ENCODE results near the gene LIPT2. TPM values are rescaled to one million over a fixed set of nuclear protein-coding genes. Genes with fewer than 3 reads are reported as not detected.

LIPT2 gene
- total RNA-seq, 1 experiment from 2014 or later = 14.4 TPM

DNA sequence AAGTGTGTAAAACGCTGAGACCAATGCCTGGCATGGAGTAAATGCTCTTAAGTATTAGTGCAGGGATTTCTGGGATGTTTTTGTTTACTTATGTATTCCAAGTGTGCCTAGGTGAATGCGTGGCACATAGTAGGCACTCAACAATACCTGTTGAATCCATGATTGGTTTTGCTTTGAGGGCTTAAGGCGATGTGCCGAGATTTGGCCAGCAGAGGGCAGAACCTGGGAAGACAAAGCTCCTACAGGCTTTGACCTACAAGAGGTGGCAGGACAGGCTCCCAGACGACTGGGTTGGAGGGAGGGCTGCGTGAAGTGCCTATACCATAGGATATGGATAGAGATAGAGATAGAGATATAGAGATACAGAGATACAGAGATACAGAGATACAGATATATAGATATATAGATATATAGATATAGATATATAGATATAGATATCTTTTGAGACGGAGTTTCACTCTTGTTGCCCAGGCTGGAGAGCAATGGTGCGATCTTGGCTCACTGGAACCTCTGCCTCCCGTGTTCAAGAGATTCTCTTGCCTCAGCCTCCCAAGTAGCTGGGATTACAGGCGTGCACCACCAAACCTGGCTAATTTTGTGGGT lies 40.0 kb downstream of the LIPT2 start:
- intact Hi-C loops (cut with micrococcal nuclease; ENCODE audit: unreplicated experiment) = loop anchor here (1.0 kb wide), 4 partner anchors 12 to 117 kb away; partner anchors contain the start of gene LIPT2
- H3K4me1 Mint-ChIP-seq (ENCODE audit: low read depth, unreplicated experiment) = peaks cover 7% of the 10 kb centered on the region
- CTCF ChIA-PET = interaction anchor here (0.6 to 7.0 kb wide), 25 partner anchors 9 to 417 kb away, joined by 3 to 196 read pairs (median 4); partner anchors contain the start of genes C2CD3, KCNE3, LIPT2 and PGM2L1
- POLR2A ChIA-PET = interaction anchor here (0.6 to 1.9 kb wide), 2 partner anchors 40 to 139 kb away, joined by 3 to 10 read pairs; partner anchors contain the start of genes LIPT2 and POLD3
- no TSS peak for BruUV-seq (replicated peaks)
- H3K27me3 Mint-ChIP-seq (ENCODE audit: insufficient read depth, unreplicated experiment) = no peaks in the 10 kb centered on the region
- Histone ChIP-seq H3K4me3 (ENCODE audit: low read depth, low read length) (no peak overlapping the region), H3K9me3 (no peaks in the 10 kb centered on the region), H3K27me3 (replicated peaks; ENCODE audit: control insufficient read depth, insufficient read depth, low read length) (no peaks in the 10 kb centered on the region), H3K36me3 (ENCODE audit: control insufficient read depth, insufficient read depth, low read length) (no peaks in the 10 kb centered on the region), H3K4me1 (no peaks in the 10 kb centered on the region)
- H3K4me3 Mint-ChIP-seq (ENCODE audit: unreplicated experiment) = no peak overlapping the region
- no peaks in the 10 kb centered on the region for H3K9me3 Mint-ChIP-seq (ENCODE audit: unreplicated experiment)
- H3K27ac Mint-ChIP-seq (ENCODE audit: unreplicated experiment) = no peak overlapping the region
- peaks cover 14% of the 10 kb centered on the region for H3K36me3 Mint-ChIP-seq (ENCODE audit: insufficient read depth, unreplicated experiment)
- TF ChIP-seq, protein P1, sequence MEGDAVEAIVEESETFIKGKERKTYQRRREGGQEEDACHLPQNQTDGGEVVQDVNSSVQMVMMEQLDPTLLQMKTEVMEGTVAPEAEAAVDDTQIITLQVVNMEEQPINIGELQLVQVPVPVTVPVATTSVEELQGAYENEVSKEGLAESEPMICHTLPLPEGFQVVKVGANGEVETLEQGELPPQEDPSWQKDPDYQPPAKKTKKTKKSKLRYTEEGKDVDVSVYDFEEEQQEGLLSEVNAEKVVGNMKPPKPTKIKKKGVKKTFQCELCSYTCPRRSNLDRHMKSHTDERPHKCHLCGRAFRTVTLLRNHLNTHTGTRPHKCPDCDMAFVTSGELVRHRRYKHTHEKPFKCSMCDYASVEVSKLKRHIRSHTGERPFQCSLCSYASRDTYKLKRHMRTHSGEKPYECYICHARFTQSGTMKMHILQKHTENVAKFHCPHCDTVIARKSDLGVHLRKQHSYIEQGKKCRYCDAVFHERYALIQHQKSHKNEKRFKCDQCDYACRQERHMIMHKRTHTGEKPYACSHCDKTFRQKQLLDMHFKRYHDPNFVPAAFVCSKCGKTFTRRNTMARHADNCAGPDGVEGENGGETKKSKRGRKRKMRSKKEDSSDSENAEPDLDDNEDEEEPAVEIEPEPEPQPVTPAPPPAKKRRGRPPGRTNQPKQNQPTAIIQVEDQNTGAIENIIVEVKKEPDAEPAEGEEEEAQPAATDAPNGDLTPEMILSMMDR (IDR thresholded peaks at IDR 0.05; ENCODE audit: insufficient read depth in 1 of 2, low read depth in 1 of 2, low read length in 1 of 2, severe bottlenecking in 1 of 2, unreplicated experiment in 1 of 2) = peak; percentile 91 to 98
- peak; percentile 87 to 88 for DNase-seq

DNA sequence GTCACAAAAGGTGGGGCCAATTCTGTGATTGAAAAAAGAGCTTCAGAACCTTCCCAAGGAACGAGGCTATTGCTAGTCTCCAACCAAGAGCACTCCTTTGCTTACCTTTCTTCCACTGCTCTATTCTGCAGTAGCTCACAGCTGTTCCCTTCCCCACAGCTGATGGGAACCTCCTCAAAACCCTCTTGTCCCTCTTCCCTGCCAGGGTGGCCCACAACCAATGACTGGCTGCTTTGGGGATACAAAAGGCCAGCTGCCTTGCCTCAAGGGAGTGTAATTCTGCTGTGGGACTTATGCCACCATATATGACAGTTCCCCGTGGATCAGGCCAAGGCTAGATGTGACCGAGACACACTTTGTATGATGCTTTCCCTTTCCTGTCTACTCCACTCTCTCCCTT lies 41.2 kb downstream of the LIPT2 start:
- no peaks in the 10 kb centered on the region for H3K36me3 ChIP-seq (ENCODE audit: control insufficient read depth, insufficient read depth, low read length)
- TF ChIP-seq, protein P1 (IDR thresholded peaks at IDR 0.05; ENCODE audit: insufficient read depth in 1 of 2, low read depth in 1 of 2, low read length in 1 of 2, severe bottlenecking in 1 of 2, unreplicated experiment in 1 of 2) = no peak
- H3K4me1 Mint-ChIP-seq (ENCODE audit: low read depth, unreplicated experiment) = peaks cover 7% of the 10 kb centered on the region
- H3K36me3 Mint-ChIP-seq (ENCODE audit: insufficient read depth, unreplicated experiment) = peaks cover 11% of the 10 kb centered on the region
- intact Hi-C loops (cut with micrococcal nuclease; ENCODE audit: unreplicated experiment) = no loop called here
- no peak overlapping the region for H3K4me3 Mint-ChIP-seq (ENCODE audit: unreplicated experiment)
- CTCF ChIA-PET = interaction anchor here (0.6 to 7.0 kb wide), 14 partner anchors 10 to 197 kb away, joined by 3 to 196 read pairs (median 5); partner anchors contain the start of genes LIPT2 and POLD3
- H3K9me3 Mint-ChIP-seq (ENCODE audit: unreplicated experiment) = no peaks in the 10 kb centered on the region
- POLR2A ChIA-PET = no interaction called here
- peaks cover 10% of the 10 kb centered on the region for H3K4me1 ChIP-seq
- BruUV-seq (replicated peaks) = no TSS peak
- H3K4me3 ChIP-seq (ENCODE audit: low read depth, low read length) = no peak overlapping the region
- H3K27ac Mint-ChIP-seq (ENCODE audit: unreplicated experiment) = no peak overlapping the region
- no peaks in the 10 kb centered on the region for H3K27me3 Mint-ChIP-seq (ENCODE audit: insufficient read depth, unreplicated experiment)
- no peaks in the 10 kb centered on the region for H3K27me3 ChIP-seq (replicated peaks; ENCODE audit: control insufficient read depth, insufficient read depth, low read length)
- no peaks in the 10 kb centered on the region for H3K9me3 ChIP-seq
- no peak for DNase-seq

DNA sequence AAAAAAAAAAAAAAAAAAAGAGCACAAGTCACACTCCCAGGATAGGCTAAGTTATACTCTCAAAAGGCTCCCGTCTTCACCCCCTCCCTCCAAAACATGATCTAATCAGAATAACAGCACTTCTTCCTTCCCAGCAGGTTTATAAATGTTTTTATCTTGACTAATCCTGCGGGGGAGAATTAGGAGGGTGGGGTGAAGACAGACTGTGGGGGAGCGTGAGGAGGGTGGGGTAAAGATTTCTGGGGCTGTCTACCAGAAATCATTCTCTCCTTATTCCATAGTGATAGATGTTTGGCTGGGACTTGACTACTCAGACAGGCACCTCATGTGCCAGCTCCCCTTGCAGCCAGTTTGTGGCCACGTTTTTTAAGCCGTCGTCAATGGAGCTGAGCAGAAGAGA lies 43.2 kb downstream of the LIPT2 start:
- TF ChIP-seq, protein P1 (IDR thresholded peaks at IDR 0.05; ENCODE audit: insufficient read depth in 1 of 2, low read depth in 1 of 2, low read length in 1 of 2, severe bottlenecking in 1 of 2, unreplicated experiment in 1 of 2) = no peak
- Histone ChIP-seq H3K27me3 (replicated peaks; ENCODE audit: control insufficient read depth, insufficient read depth, low read length) (no peaks in the 10 kb centered on the region), H3K4me3 (ENCODE audit: low read depth, low read length) (no peak overlapping the region), H3K36me3 (ENCODE audit: control insufficient read depth, insufficient read depth, low read length) (no peaks in the 10 kb centered on the region), H3K9me3 (no peaks in the 10 kb centered on the region), H3K4me1 (peaks cover 12% of the 10 kb centered on the region)
- intact Hi-C loops (cut with micrococcal nuclease; ENCODE audit: unreplicated experiment) = no loop called here
- no TSS peak for BruUV-seq (replicated peaks)
- H3K36me3 Mint-ChIP-seq (ENCODE audit: insufficient read depth, unreplicated experiment) = peaks cover 5% of the 10 kb centered on the region
- no peak for DNase-seq
- H3K9me3 Mint-ChIP-seq (ENCODE audit: unreplicated experiment) = no peaks in the 10 kb centered on the region
- H3K4me1 Mint-ChIP-seq (ENCODE audit: low read depth, unreplicated experiment) = peaks cover 7% of the 10 kb centered on the region
- no peak overlapping the region for H3K4me3 Mint-ChIP-seq (ENCODE audit: unreplicated experiment)
- H3K27me3 Mint-ChIP-seq (ENCODE audit: insufficient read depth, unreplicated experiment) = no peaks in the 10 kb centered on the region
- H3K27ac Mint-ChIP-seq (ENCODE audit: unreplicated experiment) = no peak overlapping the region
- CTCF ChIA-PET = interaction anchor here (0.6 to 7.0 kb wide), 15 partner anchors 8 to 491 kb away, joined by 3 to 196 read pairs (median 8); partner anchors contain the start of gene LIPT2
- POLR2A ChIA-PET = interaction anchor here (1.0 kb wide), 1 partner anchor 468 kb away, joined by 3 read pairs; the partner anchor contains the start of gene UCP2
